Measurements from ENCODE around the gene LCN1.

DNA sequence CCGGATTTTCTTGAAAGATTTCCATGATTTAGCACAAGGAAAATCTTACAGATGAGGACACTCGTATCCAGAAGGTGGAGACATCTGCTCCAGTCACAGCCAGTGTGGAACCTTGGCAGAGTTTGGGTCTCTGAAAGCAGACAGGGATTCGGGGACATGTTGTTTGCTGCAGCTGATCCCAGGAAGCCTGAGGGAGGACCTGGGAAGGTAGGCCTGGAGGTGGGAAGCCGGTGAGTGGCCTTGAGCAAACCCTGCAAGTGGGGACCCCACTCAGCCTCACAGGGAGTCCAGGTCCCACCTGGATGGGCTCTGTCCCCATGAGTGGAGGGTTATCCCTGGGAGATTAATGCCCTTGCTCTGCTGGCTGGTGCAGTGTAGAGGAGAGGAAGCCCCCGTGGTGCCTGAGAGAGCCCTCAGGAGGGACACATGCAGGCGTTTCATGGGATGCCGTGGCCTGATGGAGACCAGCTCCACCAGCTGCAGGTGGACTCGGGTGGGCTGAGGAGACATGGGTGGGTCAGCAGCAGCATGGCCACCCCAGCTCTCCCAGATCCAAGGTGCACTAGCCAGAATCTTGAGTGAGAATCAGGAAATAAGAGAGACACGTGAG is 12.9 kb upstream of the LCN1 start:
- TF ChIP-seq CTCF (IDR thresholded peaks at IDR 0.05 in 8 of 11, conservative IDR thresholded peaks at IDR 0.05 in 3 of 11), result no peak
- no peak for TF ChIP-seq POLR2AphosphoS5 (IDR thresholded peaks at IDR 0.05)
